ENCODE results near the gene MLEC. TPM values are rescaled to one million over a fixed set of nuclear protein-coding genes. Genes with fewer than 3 reads are reported as not detected.
A peak's percentile ranks its signal among the peaks of the same experiment; 100 is the strongest.

Gene MLEC
- total RNA-seq, 1 donor from 2014 or later: 167 TPM

- no peak for DNase-seq (ENCODE audit: low read depth, low spot score)
- TF ChIP-seq CTCF (conservative IDR thresholded peaks at IDR 0.05): no peak
- H3K9me3 Mint-ChIP-seq: no peaks in the 10 kb centered on the region
- H3K4me3 Mint-ChIP-seq: no peak overlapping the region
- no peaks in the 10 kb centered on the region for H3K36me3 Mint-ChIP-seq (ENCODE audit: low read depth)
- peaks cover 16% of the 10 kb centered on the region for H3K4me1 Mint-ChIP-seq
- no peak overlapping the region for H3K27ac Mint-ChIP-seq (ENCODE audit: unreplicated experiment)
- peaks cover 12% of the 10 kb centered on the region for H3K27me3 Mint-ChIP-seq (ENCODE audit: low read depth)
Measured at GRCh38 chr12:120656008-120656407, 30.9 kb upstream of the MLEC start.

GRCh38 chr12:120658286-120659150 lies 28.4 kb upstream of the MLEC start:
- Mint-ChIP-seq H3K9me3 (no peaks in the 10 kb centered on the region), H3K4me1 (no peaks in the 10 kb centered on the region), H3K36me3 (ENCODE audit: low read depth) (no peaks in the 10 kb centered on the region), H3K27me3 (ENCODE audit: low read depth) (no peaks in the 10 kb centered on the region), H3K4me3 (no peak overlapping the region), H3K27ac (ENCODE audit: unreplicated experiment) (no peak overlapping the region)
- DNase-seq (ENCODE audit: low read depth, low spot score): no peak
- no peak for TF ChIP-seq CTCF (conservative IDR thresholded peaks at IDR 0.05)

GRCh38 chr12:120659151-120659525 lies 27.8 kb upstream of the MLEC start:
- TF ChIP-seq CTCF (conservative IDR thresholded peaks at IDR 0.05): no peak
- Mint-ChIP-seq H3K4me1 (no peaks in the 10 kb centered on the region), H3K27ac (ENCODE audit: unreplicated experiment) (peak overlapping the region; percentile 5), H3K36me3 (ENCODE audit: low read depth) (no peaks in the 10 kb centered on the region), H3K9me3 (no peaks in the 10 kb centered on the region), H3K27me3 (ENCODE audit: low read depth) (no peaks in the 10 kb centered on the region), H3K4me3 (no peak overlapping the region)
- DNase-seq (ENCODE audit: low read depth, low spot score): no peak

GRCh38 chr12:120661432-120661831 lies 25.5 kb upstream of the MLEC start:
- no peak overlapping the region for H3K4me3 Mint-ChIP-seq

GRCh38 chr12:120662879-120663278 lies 24.1 kb upstream of the MLEC start:
- H3K27me3 Mint-ChIP-seq (ENCODE audit: low read depth): no peaks in the 10 kb centered on the region
- no peak for DNase-seq (ENCODE audit: low read depth, low spot score)
- no peaks in the 10 kb centered on the region for H3K36me3 Mint-ChIP-seq (ENCODE audit: low read depth)
- peaks cover 3% of the 10 kb centered on the region for H3K4me1 Mint-ChIP-seq
- no peak overlapping the region for H3K27ac Mint-ChIP-seq (ENCODE audit: unreplicated experiment)
- TF ChIP-seq CTCF (conservative IDR thresholded peaks at IDR 0.05): no peak
- no peaks in the 10 kb centered on the region for H3K9me3 Mint-ChIP-seq
- H3K4me3 Mint-ChIP-seq: no peak overlapping the region

More at GRCh38 chr12:120661432-120661831, 25.5 kb upstream of the MLEC start:
- Mint-ChIP-seq H3K4me1 (no peaks in the 10 kb centered on the region), H3K9me3 (no peaks in the 10 kb centered on the region), H3K27ac (ENCODE audit: unreplicated experiment) (no peak overlapping the region), H3K27me3 (ENCODE audit: low read depth) (no peaks in the 10 kb centered on the region), H3K36me3 (ENCODE audit: low read depth) (no peaks in the 10 kb centered on the region)
- no peak for TF ChIP-seq CTCF (conservative IDR thresholded peaks at IDR 0.05)
- DNase-seq (ENCODE audit: low read depth, low spot score): no peak
